CD14-positive monocyte (primary cell): Measurements from ENCODE around the gene TRNAU1AP. TPM values are rescaled to one million over a fixed set of nuclear protein-coding genes. Genes with fewer than 3 reads are reported as not detected.
A peak's percentile ranks its signal among the peaks of the same experiment; 100 is the strongest.

ENCODE experiments used
- DNase-seq, 3 donors: peaks; one replicate each; pipeline ENCODE4 v3.0.0-alpha.2; 2011 to 2022
- H2AFZ ChIP-seq: 2 replicates; pipeline ENCODE4 v1.6.0; 2012; ENCODE audit warnings: mild to moderate bottlenecking, low read depth, low read length, inconsistent platforms; ENCODE audit not compliant: insufficient read depth, poor library complexity, severe bottlenecking
- H3K27ac ChIP-seq, 2 donors: 1 replicate in 1 of 2; 2 replicates in 1 of 2; pipeline ENCODE4 v1.5.1; 2012 to 2013; ENCODE audit warnings: low read length in 2 of 2, control low read depth in 1 of 2, inconsistent platforms in 1 of 2, low read depth in 1 of 2, mild to moderate bottlenecking in 1 of 2
- H3K27me3 ChIP-seq, 2 donors: one replicate each; pipeline versions ENCODE4 v1.6.0 to v1.6.1; 2011 to 2013; ENCODE audit warnings: low read length in 2 of 2; ENCODE audit not compliant: control insufficient read depth in 2 of 2, insufficient read depth in 2 of 2
- H3K36me3 ChIP-seq, 2 donors: replicated peaks in 1 of 2; 1 replicate in 1 of 2; 2 replicates in 1 of 2; pipeline versions ENCODE4 v1.5.1 to v1.6.1; 2012 to 2013; ENCODE audit warnings: low read length in 2 of 2, control low read depth in 1 of 2, inconsistent platforms in 1 of 2, mild to moderate bottlenecking in 1 of 2; ENCODE audit not compliant: insufficient read depth in 2 of 2, control insufficient read depth in 1 of 2
- H3K4me1 ChIP-seq, 2 donors: 1 replicate in 1 of 2; 2 replicates in 1 of 2; pipeline versions ENCODE4 v1.5.1 to v1.6.1; 2012 to 2013; ENCODE audit warnings: low read length in 2 of 2, control low read depth in 1 of 2, inconsistent platforms in 1 of 2, mild to moderate bottlenecking in 1 of 2, moderate library complexity in 1 of 2; ENCODE audit not compliant: insufficient read depth in 2 of 2, control insufficient read depth in 1 of 2
- H3K4me2 ChIP-seq: replicated peaks from 2 replicates; pipeline ENCODE3; 2012; ENCODE audit warnings: low read length, moderate library complexity, mild to moderate bottlenecking; ENCODE audit not compliant: poor library complexity, severe bottlenecking; ENCODE audit errors: extremely low read depth
- H3K4me3 ChIP-seq, 3 experiments: fragments of 200-600 bp in 1 of 3; sonication (generic) in 1 of 3; replicated peaks in 1 of 3; 1 replicate in 2 of 3; 2 replicates in 1 of 3; pipeline ENCODE4 v1.5.1; 2011 to 2013; ENCODE audit warnings: low read length in 3 of 3, mild to moderate bottlenecking in 3 of 3, control low read depth in 2 of 3, low read depth in 2 of 3, inconsistent platforms in 1 of 3, moderate library complexity in 1 of 3
- H3K79me2 ChIP-seq: 2 replicates; pipeline ENCODE4 v1.6.0; 2012; ENCODE audit warnings: mild to moderate bottlenecking, control low read depth, inconsistent platforms, low read length, moderate library complexity; ENCODE audit not compliant: insufficient read depth
- H3K9ac ChIP-seq: 2 replicates; pipeline ENCODE4 v1.6.0; 2017; ENCODE audit warnings: low read length, mild to moderate bottlenecking; ENCODE audit not compliant: insufficient read depth, poor library complexity, severe bottlenecking
- H3K9me3 ChIP-seq, 2 donors: replicated peaks in 1 of 2; 1 replicate in 1 of 2; 2 replicates in 1 of 2; pipeline versions ENCODE4 v1.5.1 to v1.6.1; 2012 to 2013; ENCODE audit warnings: low read length in 2 of 2, control low read depth in 1 of 2; ENCODE audit not compliant: control insufficient read depth in 1 of 2, insufficient read depth in 1 of 2
- H4K20me1 ChIP-seq: 2 replicates; pipeline ENCODE4 v1.6.0; 2012; ENCODE audit warnings: mild to moderate bottlenecking, low read length, control low read depth, moderate library complexity; ENCODE audit not compliant: insufficient read depth
- H3K27ac Mint-ChIP-seq, 7 donors: one replicate each; pipeline ENCODE4 v1.8.0; 2020; ENCODE audit warnings: mild to moderate bottlenecking in 7 of 7, mixed read lengths in 7 of 7, moderate library complexity in 6 of 7, inconsistent platforms in 2 of 7
- H3K27me3 Mint-ChIP-seq, 3 donors: one replicate each; pipeline ENCODE4 v1.8.0; 2021 to 2022; ENCODE audit warnings: low read depth in 3 of 3, mild to moderate bottlenecking in 3 of 3, mixed read lengths in 3 of 3, moderate library complexity in 3 of 3, inconsistent platforms in 1 of 3
- H3K36me3 Mint-ChIP-seq, 2 donors: one replicate each; pipeline ENCODE4 v1.8.0; 2020; ENCODE audit warnings: mixed read lengths in 2 of 2, inconsistent platforms in 1 of 2, mild to moderate bottlenecking in 1 of 2
- H3K4me1 Mint-ChIP-seq: one replicate; pipeline ENCODE4 v1.8.0; 2020; ENCODE audit warnings: mild to moderate bottlenecking, mixed read lengths
- H3K4me3 Mint-ChIP-seq, 2 donors: one replicate each; pipeline ENCODE4 v1.8.0; 2020; ENCODE audit warnings: mild to moderate bottlenecking in 2 of 2, mixed read lengths in 2 of 2, moderate library complexity in 1 of 2
- H3K9me3 Mint-ChIP-seq, 7 donors: one replicate each; pipeline ENCODE4 v1.8.0; 2020 to 2022; ENCODE audit warnings: mixed read lengths in 7 of 7, mild to moderate bottlenecking in 6 of 7, moderate library complexity in 6 of 7, inconsistent platforms in 2 of 7
- CTCF ChIP-seq: fragments of 200-600 bp; IDR thresholded peaks from one replicate; pipeline ENCODE4 v1.8.0; 2022; ENCODE audit warnings: antibody characterized with exemption, mild to moderate bottlenecking
- WGBS: methylation state at CpG from one replicate; pipeline ENCODE4 v1.1.5; 2013; ENCODE audit warnings: missing lambda C conversion rate; ENCODE audit not compliant: insufficient coverage; 5-methylcytosine and 5-hydroxymethylcytosine counted together
- intact Hi-C, 2 donors: fragments of 100-400 bp; cut with micrococcal nuclease; formaldehyde crosslinking; loops; one replicate each; pipeline versions ENCODE4 v1.15.0 to v1.15.1; 2023
- polyA plus RNA-seq, 3 donors: library from polyadenylated mRNA; depleted of rRNA in 1 of 3; unstranded in 2 of 3; stranded (reverse) in 1 of 3; fragments of 300-500 nt in 2 of 3; fragments of >200 nt in 1 of 3; fragmentation: Illumina TruSeq in 2 of 3; gene quantifications; 1 replicate in 2 of 3; 2 replicates in 1 of 3; pipeline ENCODE4 v1.2.3, GENCODE V29; 2012 to 2021

Gene TRNAU1AP
- polyA plus RNA-seq, 3 donors = 26.3 to 28.4 (median 26.7) TPM

- Histone ChIP-seq H3K4me2 (no peak overlapping the region), H3K36me3 (peaks cover 44 to 75% of the 10 kb centered on the region in 2 donors)
- 100% methylated on average over 8 of the region's 11 CpGs for WGBS
These were observed 20.7 kb downstream of the TRNAU1AP start for GRCh38 chr1:28573564-28573963.

GRCh38 chr1:28577052-28577678, 24.3 kb downstream of the TRNAU1AP start:
- intact Hi-C loops = no loop called here
- Histone ChIP-seq H3K27ac (peak overlapping the region in 1 of 2 donors; percentile 17), H3K9me3 (no peaks in the 10 kb centered on the region), H3K4me3 (no peak overlapping the region), H2AFZ (no peak overlapping the region), H3K9ac (no peak overlapping the region), H3K79me2 (peaks cover 27% of the 10 kb centered on the region), H3K4me2 (no peak overlapping the region), H3K27me3 (no peaks in the 10 kb centered on the region), H4K20me1 (peaks cover 34% of the 10 kb centered on the region), H3K4me1 (peaks cover 16 to 23% of the 10 kb centered on the region in 2 donors), H3K36me3 (peaks cover 31 to 58% of the 10 kb centered on the region in 2 donors)
- Mint-ChIP-seq H3K4me1 (peaks cover 42% of the 10 kb centered on the region), H3K36me3 (peaks cover 41 to 66% of the 10 kb centered on the region in 2 donors), H3K27me3 (no peaks in the 10 kb centered on the region), H3K4me3 (no peak overlapping the region), H3K9me3 (no peaks in the 10 kb centered on the region), H3K27ac (peak overlapping the region; percentile 3 to 40 (median 20))
- no peak for DNase-seq
- 73% methylated on average over 1 of the region's 1 CpG for WGBS
- no peak for TF ChIP-seq CTCF

More at GRCh38 chr1:28573564-28573963, 20.7 kb downstream of the TRNAU1AP start:
- intact Hi-C loops = no loop called here
- peaks cover 16% of the 10 kb centered on the region for H3K4me1 Mint-ChIP-seq
- no peak for DNase-seq
- Histone ChIP-seq H3K27ac (no peak overlapping the region), H3K4me3 (no peak overlapping the region), H3K9ac (no peak overlapping the region), H2AFZ (no peak overlapping the region), H3K9me3 (no peaks in the 10 kb centered on the region), H3K27me3 (no peaks in the 10 kb centered on the region), H4K20me1 (peaks cover 4% of the 10 kb centered on the region), H3K4me1 (no peaks in the 10 kb centered on the region), H3K79me2 (no peaks in the 10 kb centered on the region)
- H3K36me3 Mint-ChIP-seq = peaks cover 41 to 87% of the 10 kb centered on the region in 2 donors
- no peaks in the 10 kb centered on the region for H3K9me3 Mint-ChIP-seq
- no peak overlapping the region for H3K4me3 Mint-ChIP-seq
- no peak for TF ChIP-seq CTCF
- H3K27ac Mint-ChIP-seq = no peak overlapping the region
- H3K27me3 Mint-ChIP-seq = no peaks in the 10 kb centered on the region
